ENCODE data around the gene CEP76. TPM values are rescaled to one million over a fixed set of nuclear protein-coding genes. Genes with fewer than 3 reads are reported as not detected.
"Not testable (repeated sequence)": the region's sequence is repeated elsewhere in the genome, so short reads cannot be mapped to it uniquely, and the experiment has no call there.

Gene CEP76
- total RNA-seq, 1 donor from 2014 or later, result 8.2 TPM

DNA sequence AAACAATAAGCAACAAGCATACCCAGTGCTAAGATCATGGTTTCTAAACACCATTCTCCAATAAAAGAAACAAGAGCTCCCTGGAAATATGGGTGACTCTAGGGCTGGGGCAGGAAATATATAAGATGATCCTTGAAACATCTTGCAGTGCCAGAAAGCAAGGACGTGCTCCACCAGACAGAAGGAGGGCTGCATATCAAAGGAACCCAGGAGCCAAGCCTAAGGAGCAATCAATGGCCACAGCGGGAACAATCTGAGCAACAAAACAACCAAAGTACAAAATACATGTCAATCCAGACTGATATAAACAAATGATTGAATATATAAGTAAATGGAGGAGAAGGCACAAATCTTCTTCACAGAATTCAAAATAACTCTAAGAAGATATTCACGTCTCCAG lies 54.8 kb downstream of the CEP76 start:
- DNase-seq (ENCODE audit: low spot score), result no peak

DNA sequence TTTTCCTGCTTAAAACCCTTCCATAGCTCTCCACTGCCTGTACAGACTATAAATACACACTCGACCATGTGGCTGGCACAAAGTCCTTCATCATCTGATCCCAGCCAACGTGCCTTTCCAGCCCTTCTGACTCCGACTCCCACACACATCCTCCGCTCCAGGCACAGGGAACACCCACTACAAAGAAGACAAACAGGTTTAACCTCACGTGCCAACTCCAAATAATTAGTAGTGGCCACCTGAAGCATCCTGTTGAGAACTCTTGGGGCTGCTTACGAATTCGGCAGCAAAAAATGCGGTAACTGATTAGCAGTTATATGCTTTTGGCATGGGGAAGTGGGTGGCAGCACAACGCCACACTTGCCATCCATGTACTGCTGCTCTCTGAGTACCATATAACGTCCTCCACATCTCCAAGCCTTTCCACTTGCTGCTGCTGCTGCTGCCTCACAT lies 56.7 kb downstream of the CEP76 start:
- DNase-seq (ENCODE audit: low spot score), result no peak

DNA sequence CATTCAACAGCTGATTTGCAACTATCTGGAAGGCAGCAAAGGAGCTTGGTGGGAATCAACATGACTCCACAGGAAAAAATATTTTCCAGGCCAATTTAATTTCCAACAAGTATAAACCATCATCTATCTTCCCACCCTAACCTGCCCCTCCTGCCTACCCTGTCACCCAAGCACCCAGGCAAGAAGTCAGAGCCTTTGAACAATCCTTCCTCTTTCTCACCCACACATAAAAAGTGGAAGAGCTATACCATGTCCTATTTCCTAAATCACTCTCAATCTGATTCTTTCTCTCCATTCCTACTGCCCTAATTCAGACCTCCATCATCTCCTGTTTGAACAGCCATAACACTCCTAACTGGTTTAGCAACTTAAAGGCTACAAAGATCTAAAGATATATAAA lies 57.3 kb downstream of the CEP76 start:
- DNase-seq (ENCODE audit: low spot score), result no peak

DNA sequence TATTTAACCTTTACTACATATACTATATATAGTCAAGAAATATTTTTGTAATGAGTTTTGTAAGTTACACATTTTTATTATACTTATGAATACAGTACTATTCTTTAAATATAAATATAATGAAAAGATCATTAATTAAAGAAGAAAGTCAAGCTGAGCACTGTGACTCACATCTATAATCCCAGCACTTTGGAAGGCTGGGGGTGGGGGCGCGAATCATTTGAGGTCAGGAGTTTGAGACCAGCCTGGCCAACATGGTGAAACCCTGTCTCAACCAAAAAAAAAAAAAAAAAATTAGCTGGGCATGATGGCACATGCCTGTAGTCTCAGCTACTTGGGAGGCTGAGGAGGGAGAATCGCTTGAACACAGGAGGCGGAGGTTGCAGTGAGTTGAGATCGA lies 58.8 kb downstream of the CEP76 start:
- not testable (repeated sequence) for DNase-seq (ENCODE audit: low spot score)

DNA sequence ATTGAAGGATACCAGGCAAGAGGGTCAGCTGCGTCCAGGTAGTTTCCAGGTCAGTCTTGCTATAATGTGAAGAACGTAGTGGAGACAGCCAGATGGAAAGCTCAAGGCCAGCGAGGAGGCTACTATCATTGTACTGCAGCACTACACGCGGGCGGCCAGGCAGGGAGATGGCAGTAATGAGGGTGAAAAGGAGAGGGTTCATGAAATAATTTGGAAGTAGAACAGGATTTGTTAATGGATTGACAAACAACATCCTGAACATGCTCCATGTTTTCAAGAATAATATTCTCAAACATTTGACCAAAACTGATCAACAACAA lies 61.7 kb downstream of the CEP76 start:
- DNase-seq (ENCODE audit: low spot score), result no peak

DNA sequence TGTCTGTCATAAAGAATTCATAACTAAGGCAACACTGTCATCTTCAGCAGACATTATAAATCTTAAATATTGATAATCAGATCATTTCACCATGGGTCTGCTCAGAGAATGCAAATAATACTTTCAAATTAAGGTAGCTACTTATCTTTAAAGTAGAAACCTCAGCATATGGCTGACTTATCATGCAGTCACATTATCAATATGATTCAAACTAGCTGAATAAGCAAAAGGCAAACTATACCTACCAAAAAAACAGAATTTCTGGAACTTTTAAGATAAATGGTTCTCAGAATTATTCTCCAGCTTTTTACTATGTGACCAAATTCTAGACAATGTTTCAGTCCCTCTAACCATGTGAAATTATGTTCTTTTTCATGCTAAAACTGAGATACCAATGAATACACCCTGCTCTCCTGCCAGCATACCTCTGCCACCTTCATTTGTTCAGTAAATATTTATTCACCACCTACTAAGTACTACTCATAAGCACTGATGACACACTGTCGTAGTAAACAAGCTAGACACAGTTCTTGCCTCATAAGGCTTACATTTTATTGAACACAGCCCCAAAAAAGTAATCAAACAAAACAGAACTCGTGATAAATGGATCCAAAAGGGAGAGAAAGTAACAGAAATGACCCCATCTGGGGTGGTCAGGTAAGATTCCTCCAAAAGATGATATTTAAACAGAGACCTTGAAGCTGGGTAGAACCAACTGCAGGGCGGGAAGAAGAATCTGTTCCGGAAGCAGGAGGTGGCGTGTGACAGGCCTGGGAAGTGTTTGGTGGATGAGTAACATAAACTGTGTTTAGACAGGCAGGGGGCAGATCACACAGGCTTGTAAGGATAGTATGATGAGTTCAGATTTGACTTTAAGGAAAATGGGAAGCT lies 62.3 kb downstream of the CEP76 start:
- DNase-seq (ENCODE audit: low spot score), result no peak

DNA sequence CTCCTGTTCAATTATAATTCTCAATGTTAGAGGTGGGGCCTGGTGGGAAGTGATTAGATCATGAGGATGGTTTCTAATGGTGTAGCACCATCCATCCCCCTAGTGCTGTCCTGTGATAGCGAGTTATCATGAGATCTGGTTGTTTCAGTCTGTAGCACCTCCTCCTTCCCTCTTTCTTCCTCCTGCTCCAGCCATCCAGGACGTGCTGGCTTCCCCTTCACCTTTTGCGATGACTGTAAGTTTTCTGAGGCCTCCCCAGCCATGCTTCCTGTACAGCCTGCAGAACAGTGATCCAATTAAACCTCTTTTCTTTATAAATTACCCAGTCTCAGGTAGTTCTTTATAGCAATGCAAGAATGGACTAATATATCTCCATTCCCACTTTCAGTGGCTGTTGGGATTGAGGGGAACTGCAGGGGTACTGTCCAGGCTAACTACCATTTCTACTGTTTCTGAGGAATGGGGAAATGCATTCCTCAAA lies 63.8 kb downstream of the CEP76 start:
- no peak for DNase-seq (ENCODE audit: low spot score)

DNA sequence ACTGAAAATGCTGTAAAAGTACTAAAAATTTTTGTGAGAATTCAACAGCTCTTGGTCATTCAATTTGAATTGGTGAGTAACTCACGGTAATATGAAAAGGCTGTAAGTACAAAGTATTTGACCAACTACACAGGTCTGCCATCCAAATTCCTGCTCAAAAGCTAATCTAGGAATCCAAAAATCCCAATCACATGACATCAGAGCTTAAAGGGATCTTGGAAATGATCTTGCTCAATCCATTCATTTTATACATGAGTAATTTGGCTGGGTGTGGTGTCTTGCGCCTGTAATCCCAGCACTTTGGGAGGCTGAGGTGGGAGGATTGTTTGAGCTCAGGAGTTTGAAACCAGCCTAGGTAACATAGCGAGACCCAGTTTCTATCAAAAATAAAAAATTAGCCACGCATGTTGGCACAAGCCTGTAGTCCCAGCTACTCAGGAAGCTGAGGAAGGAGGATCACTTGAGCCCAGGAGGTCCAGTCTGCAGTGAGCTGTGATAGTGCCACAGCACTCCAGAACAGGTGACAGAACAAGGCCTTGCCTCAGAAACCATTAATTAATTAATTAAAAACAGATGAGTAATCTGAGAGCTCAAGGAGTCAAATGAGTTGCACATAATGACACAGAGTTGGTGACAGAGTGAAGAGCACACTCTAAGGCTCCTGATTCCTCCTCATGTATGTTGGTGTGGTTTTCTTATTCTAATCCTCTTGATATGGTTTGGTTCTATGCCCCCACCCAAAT lies 64.5 kb downstream of the CEP76 start:
- DNase-seq (ENCODE audit: low spot score), result no peak

DNA sequence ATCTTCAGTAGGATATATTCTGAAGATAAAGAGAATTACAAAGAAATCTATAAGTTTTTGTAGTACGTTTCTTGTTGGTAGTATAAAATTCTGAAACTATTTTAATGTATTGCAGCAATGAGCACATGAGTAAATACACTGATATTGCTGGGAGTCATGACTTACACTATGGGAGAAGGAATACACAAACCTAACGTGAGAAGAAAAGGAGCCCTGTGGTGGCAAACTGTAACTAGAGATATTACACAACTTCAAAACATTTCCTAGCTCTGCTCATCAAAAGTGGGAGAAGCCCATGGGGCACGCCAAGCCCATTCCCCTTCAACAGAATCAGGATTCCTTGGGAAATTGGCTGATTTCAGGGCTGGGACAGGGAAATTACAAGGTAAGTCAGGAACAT lies 65.1 kb downstream of the CEP76 start:
- no peak for DNase-seq (ENCODE audit: low spot score)

DNA sequence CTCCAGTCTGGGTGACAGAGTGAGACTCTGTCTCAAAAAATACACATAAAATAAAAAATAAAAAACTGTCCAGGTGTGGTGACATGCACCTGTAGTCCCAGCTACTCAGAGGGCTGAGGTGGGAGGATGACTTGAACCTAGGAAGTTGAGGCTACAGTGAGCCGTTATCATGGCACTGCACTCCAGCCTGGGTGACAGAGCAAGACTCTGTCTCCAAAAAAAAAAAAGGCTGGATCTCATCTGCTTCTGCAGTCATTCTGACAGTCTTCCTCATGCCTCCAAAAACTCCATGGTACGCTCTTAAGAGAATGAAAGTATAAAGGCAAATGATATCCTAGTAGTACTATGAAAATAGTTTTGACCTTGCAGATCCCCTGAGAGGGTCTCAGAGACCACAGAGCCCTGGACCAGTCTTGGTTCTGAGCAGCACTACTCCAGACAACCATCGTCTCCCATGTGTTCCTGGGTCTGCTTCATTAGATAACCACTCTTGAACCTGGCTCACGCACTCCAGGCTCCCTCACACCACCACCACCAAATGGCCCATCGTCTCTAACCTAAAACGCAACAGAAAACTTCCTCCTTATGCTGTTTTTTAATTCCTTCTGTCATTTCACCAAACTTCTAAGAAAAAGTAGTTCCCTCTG lies 70.6 kb downstream of the CEP76 start:
- DNase-seq (ENCODE audit: low spot score), result no peak

DNA sequence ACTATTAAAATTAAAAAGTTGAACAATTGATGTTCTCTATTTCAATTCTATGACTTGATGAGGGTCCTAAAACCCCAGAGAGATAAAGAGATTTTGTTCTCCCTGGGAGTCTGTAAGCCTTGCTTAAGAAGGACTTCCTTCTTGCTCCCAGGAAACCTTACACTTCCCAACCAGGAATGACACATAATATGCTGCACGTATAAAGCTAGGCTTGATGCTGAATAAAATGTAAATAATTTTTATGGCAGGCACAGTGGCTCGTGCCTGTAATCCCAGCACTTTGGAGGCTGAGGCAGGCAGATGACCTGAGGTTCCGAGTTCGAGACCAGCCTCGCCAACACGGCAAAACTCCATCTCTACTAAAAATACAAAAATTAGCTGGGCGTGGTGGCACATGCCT lies 72.4 kb downstream of the CEP76 start:
- DNase-seq (ENCODE audit: low spot score), result no peak

DNA sequence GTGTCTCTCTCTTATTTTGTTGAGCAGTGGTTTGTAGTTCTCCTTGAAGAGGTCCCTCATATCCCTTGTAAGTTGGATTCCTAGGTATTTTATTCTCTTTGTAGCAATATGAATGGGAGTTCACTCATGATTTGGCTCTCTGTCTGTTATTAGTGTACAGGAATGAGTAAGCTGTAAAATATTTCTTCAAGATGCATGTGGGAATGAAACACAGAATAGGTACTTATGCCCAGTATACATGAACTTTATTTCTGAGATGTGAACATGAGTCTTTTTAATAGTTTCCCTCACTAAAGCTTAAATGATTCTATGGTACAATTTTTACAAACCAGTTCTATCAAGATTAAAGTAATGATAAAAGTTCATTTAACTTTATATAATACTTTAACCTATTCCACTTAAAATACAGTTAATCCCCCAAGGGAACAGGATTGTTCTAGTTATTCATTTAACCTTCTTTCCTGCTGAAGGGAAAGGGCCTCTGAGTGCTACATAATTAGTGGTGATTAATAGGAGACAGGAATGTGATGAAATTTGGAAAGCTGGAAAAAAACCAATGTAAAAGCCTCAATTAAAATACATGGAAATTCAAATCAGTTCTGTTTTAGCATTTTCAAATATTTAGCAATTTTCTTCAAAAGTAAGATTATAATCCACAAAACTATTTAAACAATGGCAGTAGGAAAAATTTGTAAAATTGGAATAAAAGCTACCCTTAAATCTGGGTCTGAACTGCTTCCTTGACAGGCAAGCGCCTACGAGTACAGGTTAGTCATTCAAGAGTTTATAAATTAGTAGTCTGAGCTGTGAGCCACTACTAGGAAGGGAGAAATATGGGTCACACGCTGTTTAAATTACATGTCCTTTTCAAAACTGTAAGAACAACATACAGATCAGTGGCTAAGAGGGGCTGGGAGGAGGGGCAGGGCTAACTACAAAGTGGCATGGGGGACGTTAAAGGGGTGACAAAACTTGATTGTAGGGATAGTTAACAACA lies 73.5 kb downstream of the CEP76 start:
- no peak for DNase-seq (ENCODE audit: low spot score)

DNA sequence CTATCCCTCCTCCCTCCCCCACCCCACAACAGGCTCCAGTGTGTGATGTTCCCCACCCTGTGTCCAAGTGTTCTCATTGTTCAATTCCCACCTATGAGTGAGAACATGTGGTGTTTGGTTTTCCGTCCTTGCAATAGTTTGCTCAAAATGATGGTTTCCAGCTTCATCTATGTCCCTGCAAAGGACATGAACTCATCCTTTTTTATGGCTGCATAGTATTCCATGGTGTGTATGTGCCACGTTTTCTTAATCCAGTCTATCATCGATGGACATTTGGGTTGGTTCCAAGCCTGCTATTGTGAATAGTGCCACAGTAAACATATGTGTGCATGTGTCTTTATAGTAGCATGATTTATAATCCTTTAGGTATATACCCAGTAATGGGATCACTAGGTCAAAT lies 75.3 kb downstream of the CEP76 start:
- DNase-seq (ENCODE audit: low spot score), result not testable (repeated sequence)

DNA sequence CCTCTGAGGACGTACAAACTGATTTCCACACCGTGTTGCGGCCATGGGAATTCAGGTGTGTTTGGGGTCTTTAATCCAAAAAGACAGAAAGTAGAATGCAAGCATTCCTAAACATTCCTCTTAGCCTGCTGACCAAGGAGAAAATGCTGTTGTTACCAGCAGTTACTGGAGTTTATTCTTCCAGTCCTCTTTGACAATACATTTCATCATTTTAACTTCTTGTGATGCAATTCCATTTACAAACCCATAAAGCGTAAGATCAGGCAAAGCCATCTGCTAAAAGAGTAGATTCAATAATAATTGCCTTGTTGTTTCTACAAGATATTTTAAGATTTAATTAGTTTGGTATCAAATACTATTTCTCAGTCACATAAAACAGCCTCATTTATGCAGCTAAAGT lies 77.3 kb downstream of the CEP76 start:
- no peak for DNase-seq (ENCODE audit: low spot score)

Other genes starting within 250 kb of the CEP76 start
- 39.8 TPM for gene SPIRE1, start 44.6 kb downstream of the CEP76 start, total RNA-seq
- 73.0 TPM for gene PSMG2, start 319 bp upstream of the CEP76 start, total RNA-seq
- 33.8 TPM for gene PTPN2, start 181.5 kb upstream of the CEP76 start, total RNA-seq
- 57.0 TPM for gene SEH1L, start 245.3 kb upstream of the CEP76 start, total RNA-seq